HG03565 (cell line): ENCODE data around the gene ST6GAL2.

Experiments used
- ATAC-seq: cut with Tn5 transposase; IDR thresholded peaks from one replicate; pipeline ENCODE4 v1.9.1; 2021; ENCODE audit warnings: mild to moderate bottlenecking, moderate library complexity; ENCODE audit not compliant: unreplicated experiment

Gene ST6GAL2

GRCh38 chr2:106885971-106886915 is at the start of gene ST6GAL2:
Gene ST6GAL2, minus strand, starts transcription at chr2:106886167. Its CDS starts 42,190 bp downstream, at chr2:106843977.
- no peak for ATAC-seq

- ATAC-seq = no peak
Measured at GRCh38 chr2:106932644-106933043, 46.7 kb upstream of the ST6GAL2 start.

- ATAC-seq = no peak
Measured at GRCh38 chr2:106931717-106932335, 45.9 kb upstream of the ST6GAL2 start.

- ATAC-seq = no peak
Measured at GRCh38 chr2:106921451-106921850, 35.5 kb upstream of the ST6GAL2 start.

- no peak for ATAC-seq
Measured at GRCh38 chr2:106919012-106919411, 33.0 kb upstream of the ST6GAL2 start.

- no peak for ATAC-seq
Measured at GRCh38 chr2:106904242-106904641, 18.3 kb upstream of the ST6GAL2 start.

- ATAC-seq = no peak
Measured at GRCh38 chr2:106899786-106900530, 14.0 kb upstream of the ST6GAL2 start.

GRCh38 chr2:106894545-106894944 is 8.6 kb upstream of the ST6GAL2 start:
- no peak for ATAC-seq

- ATAC-seq = no peak
Measured at GRCh38 chr2:106892048-106892447, 6.1 kb upstream of the ST6GAL2 start.

GRCh38 chr2:106890606-106891005 is 4.6 kb upstream of the ST6GAL2 start:
- no peak for ATAC-seq

GRCh38 chr2:106886916-106887758 is 1.2 kb upstream of the ST6GAL2 start:
- no peak for ATAC-seq

- ATAC-seq = no peak
Measured at GRCh38 chr2:106885329-106885728, 638 bp downstream of the ST6GAL2 start.

GRCh38 chr2:106882673-106883072 is 3.3 kb downstream of the ST6GAL2 start:
- no peak for ATAC-seq

GRCh38 chr2:106878206-106878605 is 7.8 kb downstream of the ST6GAL2 start:
- ATAC-seq = no peak

GRCh38 chr2:106876699-106877098 is 9.3 kb downstream of the ST6GAL2 start:
- no peak for ATAC-seq

- ATAC-seq = no peak
Measured at GRCh38 chr2:106869512-106870275, 16.3 kb downstream of the ST6GAL2 start.

- ATAC-seq = no peak
Measured at GRCh38 chr2:106868275-106868674, 17.7 kb downstream of the ST6GAL2 start.

- no peak for ATAC-seq
Measured at GRCh38 chr2:106867196-106867953, 18.6 kb downstream of the ST6GAL2 start.

GRCh38 chr2:106866641-106867040 is 19.3 kb downstream of the ST6GAL2 start:
- no peak for ATAC-seq
